Measurements from ENCODE around the gene GTPBP10.

Gene GTPBP10

GRCh38 chr7:90383422-90383821 is 36.9 kb downstream of the GTPBP10 start:
- no peak for DNase-seq (ENCODE audit: low spot score)

- DNase-seq (ENCODE audit: low spot score): no peak
These were observed 37.3 kb downstream of the GTPBP10 start for GRCh38 chr7:90383861-90384260.

DNA sequence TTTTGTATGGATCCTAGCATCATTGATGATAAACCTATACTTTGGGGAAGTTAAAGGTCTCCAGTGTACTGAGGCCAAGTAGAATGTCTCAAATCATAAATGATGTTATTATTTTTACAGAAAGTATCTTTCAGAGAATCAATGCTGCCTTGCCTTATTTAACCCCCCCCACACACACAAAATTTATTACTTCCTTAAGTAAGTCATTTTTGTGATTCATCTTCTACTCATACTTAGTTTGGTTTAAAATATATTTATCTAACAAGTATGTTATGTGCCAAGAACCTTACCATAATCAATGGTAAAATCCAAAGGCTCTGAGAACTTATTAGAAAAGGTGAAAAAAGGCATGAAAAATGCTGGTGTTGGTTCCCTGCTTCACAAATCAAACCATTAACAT is 37.9 kb downstream of the GTPBP10 start:
- DNase-seq (ENCODE audit: low spot score): no peak

GRCh38 chr7:90387470-90388240 is 41.1 kb downstream of the GTPBP10 start:
- DNase-seq (ENCODE audit: low spot score): no peak

DNA sequence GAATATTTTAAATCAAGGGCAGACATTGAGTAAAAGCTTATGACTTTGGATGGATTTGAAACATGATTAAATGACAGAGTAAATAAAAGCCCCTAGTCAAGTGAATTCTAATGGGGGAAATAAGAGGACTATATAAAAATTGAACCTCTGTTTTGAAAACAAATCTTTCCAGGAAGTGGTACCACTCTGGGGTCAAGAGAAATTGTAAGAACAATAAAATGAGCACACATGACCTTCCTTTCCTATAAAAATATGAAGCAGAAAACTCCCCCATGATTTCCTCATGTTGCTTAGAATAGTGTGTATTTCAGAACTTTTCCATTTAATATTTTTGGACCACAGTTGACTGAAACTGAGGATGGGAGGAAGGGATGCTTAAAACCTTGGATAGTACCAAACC is 44.4 kb downstream of the GTPBP10 start:
- no peak for DNase-seq (ENCODE audit: low spot score)

GRCh38 chr7:90391488-90391887 is 45.0 kb downstream of the GTPBP10 start:
- DNase-seq (ENCODE audit: low spot score): no peak

DNA sequence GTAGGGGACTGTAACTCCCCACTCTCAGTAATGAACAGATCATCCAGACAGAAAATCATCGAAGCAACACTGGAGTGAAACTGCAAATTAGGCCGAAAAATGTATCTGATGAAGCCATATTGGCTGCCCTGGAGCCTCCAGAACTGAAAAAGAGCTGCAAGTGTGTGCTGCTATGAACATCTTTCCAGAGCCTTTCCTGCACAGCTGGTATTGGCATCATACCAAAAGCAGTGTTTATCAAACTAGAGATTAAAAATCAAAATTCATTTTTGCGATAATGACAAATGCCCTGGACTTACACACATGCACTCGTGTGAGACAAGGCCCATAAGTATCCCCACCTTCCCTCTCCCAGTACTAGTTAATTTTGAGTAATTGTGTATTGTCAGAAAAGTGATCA is 49.9 kb downstream of the GTPBP10 start:
- DNase-seq (ENCODE audit: low spot score): no peak

DNA sequence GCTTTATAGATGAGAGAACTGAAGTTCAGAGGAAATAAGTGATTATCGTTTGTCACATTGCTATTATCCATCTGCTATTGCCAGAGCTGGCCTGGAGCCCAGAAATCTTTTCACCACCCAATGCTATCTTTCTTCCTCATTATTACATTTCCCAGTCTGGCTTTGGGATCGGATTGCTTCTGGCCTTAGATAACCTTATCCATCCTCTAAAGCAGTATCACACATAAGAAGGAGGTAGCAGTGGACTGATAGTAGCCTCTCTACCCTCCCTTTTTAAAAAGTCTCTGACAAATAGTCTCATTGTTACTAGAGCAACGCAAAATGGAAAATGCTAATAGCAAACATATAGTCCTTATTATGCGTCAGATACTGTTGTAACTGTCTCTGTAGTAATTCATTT is 55.5 kb downstream of the GTPBP10 start:
- no peak for DNase-seq (ENCODE audit: low spot score)

DNA sequence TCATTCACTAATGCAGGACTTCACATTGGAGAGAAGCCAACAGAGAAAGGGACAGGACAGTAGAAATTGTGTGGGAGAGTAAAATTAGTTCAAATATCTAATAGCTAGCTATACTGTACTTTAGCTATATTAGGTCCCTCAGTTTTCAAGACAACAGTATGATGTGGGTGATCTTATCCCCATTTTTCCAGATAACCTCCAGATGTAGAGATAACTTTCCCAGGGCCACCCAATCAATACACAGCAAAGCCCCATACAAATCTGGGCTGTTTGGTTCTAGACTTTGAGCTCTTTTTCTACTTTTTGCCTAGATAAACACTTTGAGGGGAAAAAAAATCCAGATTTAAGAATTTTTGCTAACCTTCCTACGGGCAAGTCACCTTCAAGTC is 56.3 kb downstream of the GTPBP10 start:
- no peak for DNase-seq (ENCODE audit: low spot score)

- peak; percentile 69 for DNase-seq (ENCODE audit: low spot score)
These were observed 56.9 kb downstream of the GTPBP10 start, which contains the start of gene CLDN12 for GRCh38 chr7:90403174-90404113. Gene CLDN12 (plus strand): TSS chr7:90403461. CDS start chr7:90412677, 9,216 bp downstream.

DNA sequence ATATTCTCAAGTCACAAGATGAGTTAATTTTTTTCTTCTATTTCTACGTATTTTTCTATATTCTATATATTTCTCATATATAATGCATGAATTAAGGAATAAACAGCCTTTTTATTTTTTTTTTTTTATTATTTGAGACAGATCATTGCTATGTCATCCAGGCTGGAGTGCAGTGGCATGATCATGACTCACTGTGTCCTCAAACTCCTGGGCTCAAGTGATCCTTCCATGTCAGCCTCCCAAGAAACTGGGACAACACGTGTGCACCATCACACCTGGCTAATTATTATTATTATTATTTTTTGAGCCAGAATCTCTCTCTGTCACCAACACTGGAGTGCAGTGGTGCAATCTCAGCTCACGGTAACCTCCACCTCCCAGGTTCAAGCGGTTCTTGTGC is 58.3 kb downstream of the GTPBP10 start:
- no peak for DNase-seq (ENCODE audit: low spot score)

- no peak for DNase-seq (ENCODE audit: low spot score)
These were observed 60.9 kb downstream of the GTPBP10 start for GRCh38 chr7:90407484-90407821.

DNA sequence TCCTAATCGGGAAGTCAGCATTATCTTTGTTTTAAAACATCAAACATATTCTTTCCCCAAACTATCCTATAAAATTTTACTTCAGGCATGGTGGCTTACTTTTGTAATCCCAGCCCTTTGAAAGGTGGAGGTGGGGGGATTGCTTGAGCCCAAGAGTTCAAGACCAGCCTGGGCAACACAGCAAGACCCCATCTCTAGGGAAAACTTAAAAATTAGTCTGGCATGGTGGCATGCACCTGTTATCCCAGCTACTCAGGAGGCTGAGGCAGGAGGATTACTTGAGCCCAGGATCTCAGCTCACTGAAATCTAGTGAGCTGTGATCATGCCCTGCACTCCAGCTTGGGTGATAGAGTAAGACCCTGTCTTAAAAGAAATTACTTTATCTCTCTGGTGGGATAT is 61.6 kb downstream of the GTPBP10 start:
- DNase-seq (ENCODE audit: low spot score): no peak

- DNase-seq (ENCODE audit: low spot score): no peak
These were observed 63.2 kb downstream of the GTPBP10 start for GRCh38 chr7:90409667-90410066.

DNA sequence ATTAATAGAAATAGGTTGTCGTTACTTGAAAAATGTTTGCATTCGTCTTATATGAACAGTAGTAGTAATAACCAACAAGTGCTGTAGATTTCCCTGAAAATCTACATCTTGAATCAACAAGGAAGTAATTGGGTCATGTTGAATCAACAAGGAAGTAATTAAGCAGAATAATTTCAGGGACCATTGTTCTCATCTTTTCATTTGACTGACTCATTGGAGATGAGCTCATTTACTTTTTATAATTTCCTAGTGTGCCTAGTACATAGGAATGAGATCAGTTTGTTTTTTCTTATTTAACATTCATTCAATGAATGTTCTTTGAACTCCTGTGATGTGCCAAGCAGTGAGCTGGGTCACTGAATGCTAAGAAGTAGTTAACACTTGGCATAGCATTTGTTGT is 65.0 kb downstream of the GTPBP10 start:
- no peak for DNase-seq (ENCODE audit: low spot score)

GRCh38 chr7:90412458-90413184 is 66.1 kb downstream of the GTPBP10 start:
- DNase-seq (ENCODE audit: low spot score): no peak

GRCh38 chr7:90413185-90413528 is 66.6 kb downstream of the GTPBP10 start:
- no peak for DNase-seq (ENCODE audit: low spot score)

DNA sequence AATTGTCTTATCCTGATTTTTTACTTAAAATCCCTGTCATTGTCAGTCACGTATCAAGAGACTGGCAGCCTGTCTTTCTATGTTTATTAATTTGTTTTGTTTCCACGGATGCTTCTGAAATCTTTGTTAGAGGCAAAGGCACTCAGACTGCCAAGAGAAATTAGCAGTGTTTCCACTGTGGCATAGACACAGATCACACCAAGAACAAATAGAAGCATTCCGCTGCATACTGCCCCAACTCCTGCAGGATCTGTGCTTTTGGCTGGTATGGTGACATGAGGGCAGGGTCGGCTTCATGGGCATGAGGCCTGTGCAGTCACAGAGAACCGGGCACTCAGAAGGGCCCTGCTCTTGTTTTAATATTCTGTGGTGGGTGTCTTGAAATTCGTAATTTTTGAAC is 75.1 kb downstream of the GTPBP10 start:
- DNase-seq (ENCODE audit: low spot score): no peak

DNA sequence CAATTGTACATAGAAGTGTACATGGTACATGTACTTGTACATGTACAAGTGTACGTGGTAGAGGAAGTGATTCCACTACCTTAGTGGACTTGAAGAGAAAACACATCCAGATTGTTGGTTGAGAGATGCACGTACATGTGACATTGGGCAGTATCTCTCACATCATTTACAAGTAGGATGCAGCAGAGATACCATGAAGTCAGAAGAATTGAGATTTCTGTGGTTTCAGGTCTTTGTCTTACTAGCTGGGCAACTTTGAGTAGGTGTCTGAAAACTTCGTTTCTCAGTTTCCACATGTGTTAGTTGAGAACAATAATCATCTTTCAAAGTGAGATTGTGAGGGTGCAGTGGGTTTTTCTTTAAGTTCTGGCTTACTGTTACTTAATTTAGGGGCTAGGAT is 78.2 kb downstream of the GTPBP10 start:
- no peak for DNase-seq (ENCODE audit: low spot score)

DNA sequence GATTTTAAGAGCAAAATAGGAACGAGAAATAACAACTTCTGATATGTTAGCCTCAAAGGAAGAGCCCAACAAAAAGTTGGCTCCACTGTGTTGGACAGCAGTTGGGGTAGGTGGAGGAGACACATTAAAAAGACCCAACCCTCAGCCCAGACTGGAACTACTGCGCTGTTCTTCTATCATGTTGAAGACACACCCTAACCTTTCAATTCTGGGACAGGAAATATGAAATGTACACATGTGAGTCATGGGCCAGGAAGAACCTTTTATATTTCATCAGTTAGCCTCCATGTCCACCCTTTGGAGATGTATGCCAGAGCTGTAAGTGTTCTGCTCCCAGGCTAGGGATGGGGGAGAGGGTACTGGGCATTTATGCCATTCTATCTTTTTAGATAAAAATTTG is 78.9 kb downstream of the GTPBP10 start:
- no peak for DNase-seq (ENCODE audit: low spot score)

DNA sequence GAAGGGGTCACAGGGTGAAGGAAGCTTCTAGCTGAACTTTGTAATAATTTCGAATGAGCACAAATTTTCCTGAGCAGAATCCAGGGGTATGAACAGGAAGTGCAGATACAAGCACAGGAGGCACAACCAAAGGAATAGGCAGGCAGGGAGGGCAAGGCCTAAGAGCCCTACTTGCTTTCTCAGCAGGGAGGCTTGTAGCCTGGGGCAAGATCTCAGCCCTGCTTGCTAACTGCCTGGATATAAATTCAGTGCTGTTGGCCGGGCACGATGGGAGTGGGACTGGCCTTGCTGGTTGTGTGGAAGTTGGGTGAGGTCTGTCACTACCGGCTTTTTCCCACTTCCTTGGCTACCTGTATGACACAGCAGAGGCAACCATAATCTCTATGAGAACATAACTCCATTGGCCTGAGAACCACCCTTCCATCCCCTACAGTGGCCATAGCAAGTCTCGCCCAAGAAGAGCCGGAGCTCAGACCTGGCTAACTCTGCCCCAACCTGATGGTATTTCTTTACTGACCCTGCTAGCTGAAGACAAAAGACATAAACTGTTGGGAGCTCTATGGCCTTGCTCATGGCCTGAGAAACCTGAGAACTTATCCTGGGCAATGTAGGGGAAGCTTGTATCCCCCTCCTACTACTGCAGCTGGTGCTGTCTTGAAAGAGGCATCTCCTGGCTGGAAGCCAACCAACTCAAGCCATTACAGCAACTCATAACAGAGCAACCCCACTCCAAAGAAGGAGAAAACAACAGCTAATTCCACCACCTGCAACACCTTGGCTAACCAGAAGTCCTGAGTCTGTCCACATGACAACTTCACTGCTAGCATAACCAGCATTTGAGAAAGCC is 84.3 kb downstream of the GTPBP10 start:
- DNase-seq (ENCODE audit: low spot score): no peak

DNA sequence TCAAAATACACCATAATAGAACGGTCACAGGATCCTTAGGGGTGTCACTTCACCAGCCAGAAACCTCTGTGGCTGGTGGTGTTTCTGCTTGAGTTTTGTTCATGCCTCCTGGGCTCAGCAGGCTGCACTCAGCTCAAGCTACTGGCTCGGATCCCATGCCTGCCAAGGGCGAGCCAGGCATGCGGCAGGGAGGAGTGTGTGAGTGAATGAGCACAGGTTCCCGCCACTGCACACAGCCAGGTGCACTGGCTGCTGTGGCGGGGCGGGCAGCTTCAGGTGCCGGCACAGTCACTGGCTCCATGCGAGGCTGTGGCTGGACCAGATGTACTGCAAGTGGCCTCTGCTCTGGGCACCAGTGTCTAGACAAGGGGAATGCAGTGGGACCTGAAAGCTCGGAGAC is 86.2 kb downstream of the GTPBP10 start:
- DNase-seq (ENCODE audit: low spot score): no peak

All from CD4-positive, alpha-beta T cell treated with Interleukin-15 for 4 hours (primary cell).